NOMO-1 treated with DMSO at 0.1 percent for 48 hours (cell line): ENCODE measurements around the gene CTNND2.
"Not testable (repeated sequence)": the region's sequence is repeated elsewhere in the genome, so short reads cannot be mapped to it uniquely, and the experiment has no call there.

ENCODE experiments used
- DNase-seq: peaks from one replicate; lab custom pipeline; 2025; ENCODE audit not compliant: unreplicated experiment; lab: John Stamatoyannopoulos, UW

The CTNND2 gene

GRCh38 chr5:11143456-11144267 is 760.6 kb downstream of the CTNND2 start:
- no peak for DNase-seq

DNA sequence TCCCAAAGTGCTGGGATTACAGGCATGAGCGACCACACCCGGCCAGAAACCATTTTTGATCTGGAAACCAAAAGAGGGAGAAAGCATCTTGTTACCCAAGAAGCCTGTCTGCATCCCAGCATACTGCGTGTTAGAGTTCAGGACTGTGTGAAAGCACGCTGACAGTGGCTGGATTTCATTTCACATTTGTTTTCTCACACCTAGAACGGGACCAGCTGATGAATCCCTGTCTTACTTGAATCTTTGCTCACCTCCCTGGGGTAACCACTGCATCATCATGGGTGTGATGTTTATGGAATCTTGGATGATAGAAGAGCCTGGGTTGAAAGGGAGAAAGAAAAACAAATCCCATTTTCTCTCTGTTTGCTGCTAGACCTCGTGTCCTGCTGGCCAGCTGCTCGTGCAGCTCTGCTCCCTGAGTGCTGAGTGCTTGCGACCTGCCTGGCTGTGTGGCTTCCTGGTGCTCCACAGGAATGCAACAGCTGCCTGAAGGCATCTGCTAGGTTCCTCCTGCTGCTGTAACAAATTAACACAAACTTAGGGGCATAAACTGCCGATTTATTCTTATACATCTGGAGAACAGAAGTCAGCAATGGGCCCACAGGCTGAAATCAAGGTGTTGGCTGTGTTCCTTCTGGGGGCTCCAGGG is 764.9 kb downstream of the CTNND2 start:
- no peak for DNase-seq

GRCh38 chr5:11130131-11130530 is 774.1 kb downstream of the CTNND2 start:
- no peak for DNase-seq

- DNase-seq, result no peak
Observed at GRCh38 chr5:11128021-11128420, 776.2 kb downstream of the CTNND2 start.

DNA sequence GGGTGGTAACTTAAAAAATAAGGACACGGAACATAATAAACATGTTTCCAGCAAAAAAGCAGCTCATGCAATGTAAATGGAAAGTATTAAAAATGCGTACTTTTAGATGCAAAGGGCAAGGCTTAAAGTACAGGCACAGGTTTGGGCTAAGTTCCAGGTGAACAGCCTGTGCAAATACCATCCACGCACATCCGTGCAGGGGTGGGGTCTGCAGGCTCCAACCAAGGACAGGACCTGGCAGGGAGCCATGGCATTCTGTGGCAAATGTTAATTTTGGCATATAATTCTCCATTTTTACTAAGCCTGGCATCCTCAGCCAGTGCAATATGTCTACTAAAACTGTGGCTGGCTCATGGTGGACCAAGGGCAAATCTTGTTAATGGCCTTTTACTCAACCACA is 777.4 kb downstream of the CTNND2 start:
- DNase-seq, result no peak

DNA sequence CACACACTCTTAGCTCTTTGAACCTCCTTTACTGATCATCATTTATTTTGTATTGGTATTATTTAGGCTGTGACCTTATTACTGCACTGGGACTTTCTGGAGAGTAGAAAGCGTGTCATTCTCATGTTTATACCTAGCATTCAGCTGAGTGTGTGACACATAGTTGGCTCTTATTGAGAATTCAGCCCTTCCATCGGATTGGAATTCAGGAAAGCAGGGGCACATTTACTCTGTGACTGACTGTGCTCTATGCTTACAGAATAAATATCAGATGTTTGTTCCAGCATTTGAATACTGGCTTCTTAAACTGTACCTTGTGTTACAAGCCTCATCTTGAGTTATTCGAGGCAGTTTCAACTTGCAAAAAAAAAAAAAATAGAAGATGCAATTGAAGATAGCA is 782.4 kb downstream of the CTNND2 start:
- no peak for DNase-seq

- no peak for DNase-seq
Observed at GRCh38 chr5:11110128-11110527, 794.1 kb downstream of the CTNND2 start.

DNA sequence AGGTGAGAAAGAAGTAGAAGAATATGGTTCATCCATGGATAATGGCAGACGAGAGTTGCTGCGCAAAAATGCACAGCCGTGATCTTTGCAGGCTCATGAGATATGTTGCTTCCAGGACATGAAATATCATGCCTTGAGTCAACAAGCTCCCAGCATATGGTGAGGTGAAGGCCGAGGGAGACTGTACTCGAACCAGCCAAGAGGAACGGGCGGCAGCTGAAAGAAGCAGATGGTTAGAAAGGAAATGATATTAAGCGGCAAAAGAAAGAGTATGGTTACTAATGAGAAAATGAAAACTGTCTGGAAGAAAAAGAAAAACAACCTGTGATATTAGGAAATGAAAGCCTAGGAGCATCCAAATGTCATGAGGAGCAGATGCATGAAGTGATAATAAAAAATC is 798.5 kb downstream of the CTNND2 start:
- DNase-seq, result no peak

- no peak for DNase-seq
Observed at GRCh38 chr5:11104651-11105112, 799.6 kb downstream of the CTNND2 start.

- no peak for DNase-seq
Observed at GRCh38 chr5:11104210-11104609, 800.0 kb downstream of the CTNND2 start.

GRCh38 chr5:11084111-11084510 is 820.1 kb downstream of the CTNND2 start:
- no peak for DNase-seq

DNA sequence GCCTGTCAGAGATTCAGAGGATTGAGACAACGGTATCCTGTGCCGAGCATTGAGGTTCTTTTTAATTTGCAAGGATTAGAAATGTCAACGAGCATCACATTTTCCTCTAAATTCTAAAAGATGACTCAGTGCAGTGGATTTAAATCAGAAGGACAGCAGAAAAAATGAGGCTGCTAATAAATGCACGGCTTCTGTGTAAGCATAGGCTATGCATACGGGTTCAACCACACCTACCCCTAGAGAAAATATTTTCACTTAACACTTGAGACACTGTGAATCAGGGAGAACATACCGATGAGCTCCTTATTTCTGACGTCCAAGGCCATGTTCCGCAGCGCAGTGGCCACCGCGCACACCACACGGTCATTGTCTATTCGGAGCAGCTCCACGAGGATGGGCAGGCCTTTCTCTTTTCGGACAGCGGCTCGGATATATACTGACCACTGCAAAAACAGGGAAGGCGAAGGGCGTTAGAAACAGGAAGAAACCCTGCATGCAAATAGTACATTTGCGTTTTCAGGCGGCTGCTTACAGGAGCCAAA is 821.8 kb downstream of the CTNND2 start:
- DNase-seq, result no peak

DNA sequence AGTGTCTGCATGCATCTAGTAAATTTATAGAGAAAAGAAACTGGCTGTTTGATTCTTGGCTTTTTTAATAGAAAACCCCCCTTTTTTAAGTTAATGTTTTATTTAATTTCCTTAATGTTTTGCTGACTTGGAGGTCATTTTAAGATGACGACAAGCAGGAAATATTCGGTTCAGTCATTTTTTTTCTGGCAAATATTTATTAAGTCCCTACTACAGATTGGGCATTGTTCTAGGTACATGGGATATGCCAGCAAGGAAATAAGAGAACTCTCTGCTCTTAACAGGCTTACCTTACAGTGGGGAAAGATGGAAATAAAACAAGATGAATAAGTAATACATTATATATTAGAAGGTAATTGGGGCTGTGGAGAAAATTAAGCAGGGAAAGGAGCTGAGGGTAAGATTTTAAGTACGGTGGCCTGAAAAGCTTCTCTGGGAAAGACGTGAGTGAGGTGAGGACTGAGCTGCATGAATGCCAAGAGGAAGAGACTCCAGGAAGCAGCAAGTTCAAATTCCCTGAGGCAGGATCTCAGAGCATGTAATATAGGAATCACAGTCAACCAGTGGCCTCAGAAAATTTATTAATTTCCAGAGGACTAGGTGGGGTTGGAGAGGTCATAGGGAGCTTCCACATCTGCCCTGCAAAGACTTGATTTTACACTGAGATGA is 827.2 kb downstream of the CTNND2 start:
- no peak for DNase-seq

DNA sequence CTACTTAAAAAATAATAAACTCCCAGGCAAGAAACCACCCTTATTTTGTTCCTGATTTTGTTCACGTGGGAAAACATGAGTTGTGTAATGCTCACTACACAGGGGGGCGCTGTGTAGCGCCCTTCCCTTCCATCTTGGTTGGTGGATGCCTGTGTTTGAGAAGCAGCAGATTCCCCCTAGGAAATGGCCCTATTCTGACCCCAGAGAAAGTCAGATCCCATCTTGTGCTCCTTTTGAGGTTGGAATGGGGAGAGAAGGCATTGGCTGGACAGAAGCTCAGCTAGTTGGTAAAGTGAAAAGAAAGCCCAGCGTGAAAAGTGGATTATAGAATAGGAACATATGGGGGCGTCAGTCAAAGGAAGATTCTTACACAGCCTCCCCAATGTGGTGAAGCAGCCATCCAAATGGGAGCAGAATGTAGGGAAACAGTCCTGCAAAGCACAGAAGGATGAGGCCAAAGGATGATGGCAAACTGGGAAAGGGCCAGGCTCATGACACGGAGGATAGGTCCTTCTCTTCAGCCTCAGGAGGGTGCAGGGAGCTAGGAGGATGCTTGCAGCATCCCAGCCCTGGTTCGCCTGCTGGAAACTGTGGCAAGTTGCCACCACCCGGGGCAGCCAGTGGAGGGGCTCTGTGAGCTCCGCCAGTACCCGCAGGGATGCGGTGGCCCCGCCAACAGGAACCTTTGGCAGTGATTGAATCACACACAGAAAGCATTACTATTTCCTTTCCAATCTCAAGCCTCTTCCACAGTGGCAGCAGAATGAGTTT is 829.0 kb downstream of the CTNND2 start:
- no peak for DNase-seq

- no peak for DNase-seq
Observed at GRCh38 chr5:11072568-11072967, 831.7 kb downstream of the CTNND2 start.

DNA sequence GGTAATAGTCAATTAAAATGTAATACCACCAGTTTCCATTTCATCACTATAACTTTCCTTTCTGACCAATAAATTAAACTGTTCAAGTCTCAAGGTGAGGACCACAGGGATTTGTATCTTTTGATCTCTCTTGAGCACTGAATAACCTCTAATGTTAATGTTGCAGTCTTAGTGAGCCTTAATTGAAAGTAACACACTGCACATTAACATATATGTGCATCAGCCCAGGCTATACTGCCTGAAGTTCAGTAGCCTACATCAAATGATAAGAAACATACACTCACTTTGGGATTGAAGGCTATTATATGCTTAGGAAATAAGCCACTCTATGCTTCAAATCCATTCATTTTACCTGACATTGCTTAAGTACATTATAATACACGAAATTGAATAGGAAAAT is 832.2 kb downstream of the CTNND2 start:
- DNase-seq, result no peak

DNA sequence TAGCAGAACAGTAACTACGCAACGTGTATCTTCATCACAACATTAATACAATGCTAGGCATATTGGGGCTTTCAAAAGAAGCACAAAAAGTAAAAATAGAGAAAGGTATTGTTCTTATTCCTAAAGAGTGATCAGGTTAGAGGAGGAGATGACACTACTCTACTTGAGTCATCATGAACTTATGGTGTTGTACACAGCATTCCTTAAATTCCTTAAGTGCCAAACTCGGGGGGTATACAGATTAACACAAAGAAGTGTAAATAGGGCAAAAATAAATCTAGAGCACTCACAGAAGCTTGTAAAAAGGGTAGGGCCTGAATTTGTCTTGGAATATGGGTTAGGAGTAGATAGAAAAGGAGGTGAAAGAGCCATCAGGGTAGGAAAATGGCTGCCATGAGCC is 835.2 kb downstream of the CTNND2 start:
- DNase-seq, result no peak

DNA sequence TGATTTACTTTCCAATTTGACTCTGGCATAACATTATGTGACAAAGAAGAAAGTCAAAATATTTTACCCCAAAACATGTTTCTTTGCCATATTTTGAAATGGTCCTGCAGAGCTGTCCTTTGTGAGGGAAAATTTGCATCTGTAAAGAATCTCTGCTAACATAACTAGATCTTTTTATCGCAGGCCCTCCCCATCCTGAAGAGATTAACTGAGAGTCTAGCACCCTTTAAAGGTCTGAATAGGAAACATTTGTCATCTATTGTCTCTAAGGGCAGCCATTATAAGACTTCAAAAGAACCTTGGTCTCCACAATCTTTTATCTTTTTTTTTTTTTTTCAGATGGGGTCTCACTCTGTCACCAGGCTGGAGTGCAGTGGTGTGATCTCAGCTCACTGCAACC is 838.5 kb downstream of the CTNND2 start:
- not testable (repeated sequence) for DNase-seq

- no peak for DNase-seq
Observed at GRCh38 chr5:11064763-11065450, 839.3 kb downstream of the CTNND2 start.

DNA sequence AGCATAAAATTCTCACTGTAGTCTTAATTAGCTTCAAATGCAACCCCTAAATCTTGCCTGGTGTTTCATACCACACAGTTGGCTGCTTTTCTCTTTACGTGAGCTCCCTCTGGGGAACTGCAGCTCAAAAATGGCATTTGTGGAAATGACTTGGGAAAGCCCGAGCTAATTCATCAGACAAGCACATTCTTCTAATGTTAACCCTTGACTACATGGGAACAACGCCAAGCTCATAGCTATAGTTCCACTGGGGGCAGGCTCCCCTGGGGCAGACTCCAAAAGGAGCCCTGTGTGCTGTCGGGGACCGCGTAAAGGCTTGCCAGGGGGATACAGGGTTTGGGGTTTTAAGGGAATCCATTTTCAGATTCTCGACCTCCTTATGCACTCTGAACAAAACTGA is 841.8 kb downstream of the CTNND2 start:
- DNase-seq, result no peak
